ENCODE data around the gene MESP2. TPM values are rescaled to one million over a fixed set of nuclear protein-coding genes. Genes with fewer than 3 reads are reported as not detected.

Gene MESP2
- total and polyA plus RNA-seq, 9 of the 15 experiments (the other 6 are each of a cell fraction or from before 2014, with no cell fraction given), result 0.08 to 0.82 (median 0.37) TPM

DNA sequence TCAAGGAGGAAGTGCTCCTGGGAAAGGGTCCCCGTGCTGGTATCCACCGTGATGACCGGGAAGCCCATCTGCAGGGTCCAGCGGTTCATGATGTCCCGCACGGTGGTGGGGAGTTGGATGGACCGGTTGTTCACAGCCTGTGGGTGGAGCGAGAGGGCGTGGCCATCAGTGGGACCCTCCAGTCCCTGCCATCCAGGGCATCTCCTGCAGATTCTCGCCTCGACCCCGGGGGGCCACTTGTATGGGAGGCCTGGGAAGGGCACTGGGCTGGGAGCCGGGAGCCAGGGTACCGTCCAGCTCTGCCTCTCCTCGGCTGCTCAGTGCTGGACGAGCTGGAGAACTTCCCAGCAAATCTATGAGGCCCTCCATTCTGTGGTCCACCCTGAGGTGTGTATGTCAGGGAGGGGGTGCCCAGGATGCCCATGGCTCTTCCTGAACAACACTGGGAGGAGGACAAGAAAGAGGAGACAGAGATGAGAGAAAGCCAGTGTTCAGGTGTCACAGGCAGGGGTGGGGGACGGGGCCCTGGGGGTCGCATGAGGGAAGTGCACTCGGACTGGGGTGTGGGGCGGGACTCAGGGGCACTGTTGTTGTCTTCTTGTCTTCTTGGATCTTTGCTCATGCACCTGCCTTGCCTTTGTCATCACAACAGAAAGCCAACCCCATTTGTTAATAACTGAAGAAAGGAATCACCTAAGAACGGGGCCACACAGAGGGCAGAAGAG is 25.5 kb downstream of the MESP2 start:
- Histone ChIP-seq H3K9me3 (replicated peaks; ENCODE audit: control insufficient read depth, insufficient read depth, low read depth, low read length) (no peaks in the 10 kb centered on the region), H3K36me3 (ENCODE audit: control insufficient read depth, insufficient read depth, low read length) (no peaks in the 10 kb centered on the region), H3K27me3 (ENCODE audit: control insufficient read depth in 2 of 2, insufficient read depth in 2 of 2, low read length in 2 of 2) (peaks cover 0 to 7% of the 10 kb centered on the region in 2 experiments; a peak in 1 of 5 replicates), H4K20me1 (replicated peaks; ENCODE audit: control insufficient read depth, insufficient read depth, low read length) (peaks cover 2% of the 10 kb centered on the region; the same call in 1 of the 2 replicates), H3K9me1 (ENCODE audit: control insufficient read depth, insufficient read depth, low read length) (no peaks in the 10 kb centered on the region), H3K27ac (ENCODE audit: extremely low read depth, low read depth, low read length) (no peak overlapping the region), H3K4me3 (no peak overlapping the region), H2AFZ (ENCODE audit: low read depth, low read length) (no peak overlapping the region), H3K9ac (ENCODE audit: insufficient read depth in 1 of 2, low read depth in 2 of 2, low read length in 2 of 2) (peak overlapping the region in 1 of 2 experiments; percentile 68; a peak in 1 of 4 replicates), H3K4me2 (ENCODE audit: insufficient read depth, low read length) (no peak overlapping the region), H3K79me2 (ENCODE audit: control insufficient read depth, insufficient read depth, low read length) (no peaks in the 10 kb centered on the region), H3K4me1 (replicated peaks in 1 of 2; ENCODE audit: control insufficient read depth in 2 of 2, insufficient read depth in 2 of 2, low read length in 2 of 2) (peaks cover 0 to 47% of the 10 kb centered on the region in 2 experiments; a peak in 3 of 5 replicates)
- in situ Hi-C loops (cut with MboI), result no loop called here
- DNase-seq (ENCODE audit: extremely low read depth in 1 of 4, low spot score in 3 of 4), result no peak
- intact Hi-C loops (cut with micrococcal nuclease), result no loop called here
- BruUV-seq (replicated peaks), result no TSS peak
- ChIA-PET POLR2A (interaction anchor here (0.7 kb wide), 1 partner anchor 35 kb away, joined by 3 read pairs; no protein-coding TSS in a partner anchor), CTCF (ENCODE audit: low intra/inter-chr PET ratio) (no interaction called here)
- ATAC-seq, result no peak
- TF ChIP-seq, protein P1, sequence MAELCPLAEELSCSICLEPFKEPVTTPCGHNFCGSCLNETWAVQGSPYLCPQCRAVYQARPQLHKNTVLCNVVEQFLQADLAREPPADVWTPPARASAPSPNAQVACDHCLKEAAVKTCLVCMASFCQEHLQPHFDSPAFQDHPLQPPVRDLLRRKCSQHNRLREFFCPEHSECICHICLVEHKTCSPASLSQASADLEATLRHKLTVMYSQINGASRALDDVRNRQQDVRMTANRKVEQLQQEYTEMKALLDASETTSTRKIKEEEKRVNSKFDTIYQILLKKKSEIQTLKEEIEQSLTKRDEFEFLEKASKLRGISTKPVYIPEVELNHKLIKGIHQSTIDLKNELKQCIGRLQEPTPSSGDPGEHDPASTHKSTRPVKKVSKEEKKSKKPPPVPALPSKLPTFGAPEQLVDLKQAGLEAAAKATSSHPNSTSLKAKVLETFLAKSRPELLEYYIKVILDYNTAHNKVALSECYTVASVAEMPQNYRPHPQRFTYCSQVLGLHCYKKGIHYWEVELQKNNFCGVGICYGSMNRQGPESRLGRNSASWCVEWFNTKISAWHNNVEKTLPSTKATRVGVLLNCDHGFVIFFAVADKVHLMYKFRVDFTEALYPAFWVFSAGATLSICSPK (IDR thresholded peaks at IDR 0.05; ENCODE audit: borderline replicate concordance), result no peak
- TF ChIP-seq SRSF7 (optimal IDR thresholded peaks at IDR 0.05; ENCODE audit: low read depth, low read length), result no peak
- TF ChIP-seq TAF9B (IDR thresholded peaks at IDR 0.05; ENCODE audit: partially characterized antibody), result no peak
- TF ChIP-seq EGR1 (conservative IDR thresholded peaks at IDR 0.05), result no peak
- no peak for TF ChIP-seq CBX3 (IDR thresholded peaks at IDR 0.05; ENCODE audit: borderline replicate concordance in 1 of 2, low read length in 2 of 2)
- TF ChIP-seq ETV5 (CRISPR knock-in tag; IDR thresholded peaks at IDR 0.05; ENCODE audit: low read depth), result no peak
- no peak for TF ChIP-seq ESRRB (CRISPR knock-in tag; IDR thresholded peaks at IDR 0.05; ENCODE audit: borderline replicate concordance)
- FAIRE-seq, result no peak
- WGBS (ENCODE audit: insufficient coverage, low coverage, missing lambda C conversion rate), result 45% methylated on average over 17 of the region's 21 CpGs
